SJSA1 (cell line): Measurements from ENCODE around the gene TMEM164. TPM values are rescaled to one million over a fixed set of nuclear protein-coding genes. Genes with fewer than 3 reads are reported as not detected.

Experiments used
- DNase-seq, 2 experiments: peaks; one replicate each; pipeline ENCODE4 v3.0.0-alpha.2; 2015 to 2020; ENCODE audit warnings: low spot score in 2 of 2, low read depth in 1 of 2
- H3K27ac ChIP-seq: fragments of 250-450 bp; sonication (Bioruptor Pico); 2 replicates; pipeline ENCODE4 v1.5.1; 2020; ENCODE audit warnings: mild to moderate bottlenecking, moderate library complexity
- H3K27me3 ChIP-seq: fragments of 250-450 bp; sonication (Bioruptor Pico); replicated peaks from 2 replicates; pipeline ENCODE4 v1.5.1; 2020; ENCODE audit warnings: mild to moderate bottlenecking, moderate library complexity
- H3K36me3 ChIP-seq: fragments of 250-450 bp; sonication (Bioruptor Pico); 2 replicates; pipeline ENCODE4 v1.5.1; 2020; ENCODE audit warnings: mild to moderate bottlenecking
- H3K4me1 ChIP-seq: fragments of 250-450 bp; sonication (Bioruptor Pico); replicated peaks from 2 replicates; pipeline ENCODE4 v1.6.1; 2021; ENCODE audit warnings: mild to moderate bottlenecking
- H3K4me3 ChIP-seq: fragments of 250-450 bp; sonication (Bioruptor Pico); 2 replicates; pipeline ENCODE4 v1.5.1; 2020; ENCODE audit warnings: mild to moderate bottlenecking
- H3K9me3 ChIP-seq: fragments of 250-450 bp; sonication (Bioruptor Pico); replicated peaks from 2 replicates; pipeline ENCODE4 v1.5.1; 2020; ENCODE audit warnings: mild to moderate bottlenecking
- total RNA-seq: library from RNA; depleted of rRNA; stranded (reverse); fragments of >200 nt; shearing (Covaris generic); gene quantifications from 2 replicates; pipeline ENCODE4 v1.2.3, GENCODE V29; 2014

Gene TMEM164
- total RNA-seq, 1 experiment from 2014 or later: 104 TPM

DNA sequence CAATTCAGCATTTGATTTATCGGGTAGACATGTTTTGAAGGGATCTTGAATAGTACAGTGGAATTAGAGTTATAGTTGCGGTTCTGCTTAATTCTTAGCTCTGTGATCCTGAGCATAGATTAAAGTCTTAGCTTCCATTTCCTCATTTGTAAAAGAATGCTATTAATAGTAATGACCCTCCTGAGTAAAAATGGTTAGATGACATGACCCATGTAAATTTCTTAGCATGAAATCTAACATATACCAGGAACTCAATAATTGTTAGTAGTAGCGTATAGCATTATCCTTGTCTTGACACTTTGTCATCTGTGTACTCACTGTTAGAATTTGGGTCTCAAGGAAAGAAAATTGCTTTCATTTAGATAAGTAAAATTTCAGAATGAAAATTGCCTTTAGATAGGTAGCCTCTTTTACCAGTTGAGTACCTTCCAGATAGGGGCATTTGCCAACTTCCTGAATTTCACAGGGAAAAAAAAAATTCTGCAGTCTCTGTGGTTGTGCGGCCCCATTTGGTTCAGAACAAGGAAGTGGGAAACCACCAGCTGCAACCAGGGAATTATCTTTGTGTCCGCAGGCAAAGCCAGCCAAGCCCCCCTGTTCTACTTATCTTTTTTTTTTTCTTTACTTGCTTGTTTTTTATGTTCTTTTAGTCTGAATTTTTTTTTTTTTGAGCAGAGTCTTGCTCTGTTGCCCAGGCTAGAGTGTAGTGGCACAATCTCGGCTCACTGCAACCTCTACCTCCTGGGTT lies 86.9 kb downstream of the TMEM164 start:
- no peak for DNase-seq
- H3K4me1 ChIP-seq: peaks cover 31% of the 10 kb centered on the region
- no peaks in the 10 kb centered on the region for H3K27me3 ChIP-seq
- H3K27ac ChIP-seq: no peak overlapping the region
- no peak overlapping the region for H3K4me3 ChIP-seq
- no peaks in the 10 kb centered on the region for H3K36me3 ChIP-seq
- H3K9me3 ChIP-seq: no peaks in the 10 kb centered on the region

DNA sequence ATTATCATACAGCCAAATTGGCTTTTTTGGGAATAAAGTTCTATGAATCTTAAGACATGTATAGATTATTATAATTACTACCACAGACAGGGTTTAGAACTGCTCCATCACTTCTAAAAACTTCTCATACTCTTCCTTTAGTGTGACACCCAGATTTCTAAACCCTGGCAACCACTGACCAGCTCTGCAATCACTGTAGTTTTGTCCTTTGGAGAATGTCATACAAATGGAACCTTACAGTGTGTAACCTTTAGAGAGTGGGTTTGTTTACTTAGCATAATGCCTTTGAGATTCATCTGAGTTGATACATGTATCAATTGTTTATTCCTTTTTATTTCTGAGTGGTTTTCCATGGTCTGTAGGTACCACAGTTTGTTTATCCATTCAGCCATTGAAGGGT lies 95.0 kb downstream of the TMEM164 start:
- H3K27me3 ChIP-seq: no peaks in the 10 kb centered on the region
- no peak overlapping the region for H3K27ac ChIP-seq
- H3K4me3 ChIP-seq: no peak overlapping the region
- no peaks in the 10 kb centered on the region for H3K9me3 ChIP-seq
- no peaks in the 10 kb centered on the region for H3K36me3 ChIP-seq
- peaks cover 3% of the 10 kb centered on the region; the same call in 1 of the 2 replicates for H3K4me1 ChIP-seq
- peak in 1 of 2 experiments; percentile 17 for DNase-seq

DNA sequence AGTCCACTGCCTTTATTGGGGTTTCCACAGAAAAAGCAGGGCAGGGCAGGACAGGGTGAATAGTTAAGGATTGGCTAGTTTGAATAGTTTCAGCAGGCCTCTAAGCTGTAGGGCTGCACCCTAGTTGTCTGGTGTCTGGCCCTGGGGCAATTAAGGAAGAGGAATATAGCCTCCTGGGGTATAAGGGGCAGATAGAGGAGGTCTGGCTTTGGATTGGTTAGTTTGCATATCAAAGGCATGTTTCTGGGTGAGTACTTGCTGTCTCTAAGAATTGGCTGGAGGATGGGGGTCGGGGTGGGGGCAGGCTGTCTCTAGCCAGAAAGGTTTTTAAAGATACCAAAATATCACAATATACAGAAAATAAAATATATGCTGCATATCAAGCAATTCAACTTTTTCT lies 100.4 kb downstream of the TMEM164 start:
- no peaks in the 10 kb centered on the region for H3K9me3 ChIP-seq
- no peaks in the 10 kb centered on the region for H3K36me3 ChIP-seq
- H3K27me3 ChIP-seq: no peaks in the 10 kb centered on the region
- no peak for DNase-seq
- H3K27ac ChIP-seq: no peak overlapping the region
- no peaks in the 10 kb centered on the region for H3K4me1 ChIP-seq
- H3K4me3 ChIP-seq: no peak overlapping the region

DNA sequence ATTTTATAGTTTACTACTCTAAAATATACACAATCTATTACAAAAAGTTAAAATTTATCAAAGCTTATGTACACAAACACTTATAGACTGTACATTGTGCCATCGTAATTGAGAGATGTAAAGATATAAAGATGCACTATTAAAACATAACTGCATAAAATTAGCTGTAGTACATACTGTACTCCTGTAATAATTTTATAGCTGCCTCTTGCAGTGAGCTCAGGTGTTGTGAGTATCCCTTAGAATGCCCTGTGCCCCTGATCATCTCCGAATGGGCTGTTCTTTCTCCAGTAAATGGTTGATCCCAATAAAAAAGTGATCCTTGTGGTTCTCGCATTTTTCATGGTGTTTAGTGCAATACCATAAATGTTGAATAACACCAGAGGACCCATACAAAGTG lies 101.2 kb downstream of the TMEM164 start:
- no peak overlapping the region for H3K27ac ChIP-seq
- no peaks in the 10 kb centered on the region for H3K36me3 ChIP-seq
- H3K4me3 ChIP-seq: no peak overlapping the region
- H3K4me1 ChIP-seq: 0 out of 2 replicates have a peak, but pooled peaks cover 4% of the 10 kb centered on the region
- H3K27me3 ChIP-seq: no peaks in the 10 kb centered on the region
- no peak for DNase-seq
- H3K9me3 ChIP-seq: no peaks in the 10 kb centered on the region

DNA sequence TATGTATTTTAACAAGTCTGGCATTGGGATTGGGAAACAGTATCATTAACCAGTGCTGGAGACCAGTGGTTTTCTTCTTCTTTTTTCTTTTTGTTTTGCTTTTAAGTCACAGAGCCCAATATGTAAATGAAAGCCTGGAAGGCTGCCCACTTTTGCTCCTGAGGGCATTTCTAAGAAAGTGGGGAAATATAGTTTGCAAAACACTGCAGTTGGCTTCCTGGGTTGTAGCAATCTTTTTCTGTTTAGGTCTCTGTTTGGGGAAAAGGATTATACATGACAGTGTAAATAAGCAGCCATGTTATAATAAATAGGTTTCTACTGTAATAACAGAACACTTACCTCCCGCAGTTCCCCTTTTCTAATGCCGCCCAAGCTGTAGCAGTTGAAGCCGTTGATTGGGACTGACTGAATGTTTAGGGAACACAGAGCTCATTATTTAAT lies 105.5 kb downstream of the TMEM164 start:
- no peaks in the 10 kb centered on the region for H3K9me3 ChIP-seq
- no peak overlapping the region for H3K4me3 ChIP-seq
- no peaks in the 10 kb centered on the region for H3K36me3 ChIP-seq
- DNase-seq: peak in 1 of 2 experiments; percentile 27
- H3K4me1 ChIP-seq: 0 out of 2 replicates have a peak, but pooled peaks cover 4% of the 10 kb centered on the region
- no peak overlapping the region for H3K27ac ChIP-seq
- no peaks in the 10 kb centered on the region for H3K27me3 ChIP-seq

DNA sequence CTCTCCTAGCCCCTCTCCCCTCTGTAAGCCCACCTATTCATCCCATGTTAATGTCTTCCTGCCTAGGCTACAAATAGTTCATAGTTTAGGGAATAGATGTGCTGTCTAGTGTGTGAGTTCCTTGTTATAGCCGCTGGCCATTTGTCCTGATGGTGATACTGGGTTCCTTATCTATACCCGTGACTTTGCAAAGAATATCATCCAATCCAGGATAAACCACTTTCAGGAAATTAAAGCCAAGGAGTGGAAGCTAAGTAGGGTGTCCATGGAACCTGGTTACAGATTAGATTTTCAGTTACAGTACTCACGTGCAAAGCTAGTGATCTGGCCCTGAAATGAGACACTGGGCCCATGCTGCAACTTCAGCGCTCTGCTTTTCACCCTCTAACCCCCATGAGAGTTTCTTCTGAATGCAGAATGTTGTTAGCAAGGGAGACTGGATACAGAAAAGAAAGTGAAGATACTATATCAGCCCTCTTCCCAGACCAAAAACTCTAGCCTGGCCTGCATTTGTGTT lies 111.4 kb downstream of the TMEM164 start:
- no peak overlapping the region for H3K4me3 ChIP-seq
- H3K36me3 ChIP-seq: no peaks in the 10 kb centered on the region
- no peaks in the 10 kb centered on the region for H3K27me3 ChIP-seq
- no peaks in the 10 kb centered on the region for H3K4me1 ChIP-seq
- no peak overlapping the region for H3K27ac ChIP-seq
- DNase-seq: no peak
- H3K9me3 ChIP-seq: no peaks in the 10 kb centered on the region

DNA sequence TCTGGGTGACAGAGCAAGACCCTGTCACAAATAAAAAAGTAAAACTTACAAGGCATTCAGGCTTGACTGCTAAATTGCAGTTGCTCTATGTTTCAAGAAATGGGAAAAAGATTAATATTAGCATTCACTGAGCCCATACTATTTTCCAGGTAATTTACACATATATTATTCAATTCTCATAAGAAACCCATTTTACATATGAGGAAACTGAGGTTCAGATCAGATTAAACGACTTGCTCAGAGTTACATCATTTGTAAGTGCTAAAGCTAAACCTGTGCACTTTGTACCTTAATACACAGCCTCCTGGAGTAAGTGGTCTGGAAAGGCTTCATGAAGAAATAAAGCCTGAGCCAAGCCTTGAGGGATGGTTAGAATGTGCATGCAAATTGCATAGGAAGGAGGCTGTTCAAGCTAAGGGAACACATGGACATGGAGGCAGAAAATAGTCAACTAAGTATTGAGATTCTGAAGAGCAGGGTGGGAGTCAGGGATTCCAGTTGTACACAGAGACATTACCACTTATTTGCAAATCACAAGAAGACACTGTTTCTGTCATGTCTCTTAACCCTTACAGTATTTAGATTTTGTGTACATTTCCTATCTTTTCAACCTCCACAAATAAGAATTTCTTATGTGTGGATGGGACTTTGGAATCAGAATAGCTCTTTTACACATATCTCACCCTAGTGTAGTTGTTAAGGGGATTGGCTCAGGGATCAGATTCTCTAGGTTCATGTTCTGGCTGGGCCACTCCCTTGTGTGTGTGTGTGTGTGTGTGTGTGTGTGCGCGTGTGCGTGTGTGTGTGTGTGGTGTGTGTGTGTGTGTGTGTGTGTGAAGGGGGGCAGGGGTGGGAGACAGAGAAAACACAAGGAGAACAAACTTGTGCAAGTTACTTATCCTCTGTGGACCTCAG lies 113.4 kb downstream of the TMEM164 start:
- Histone ChIP-seq H3K4me3 (no peak overlapping the region), H3K27me3 (no peaks in the 10 kb centered on the region), H3K9me3 (no peaks in the 10 kb centered on the region), H3K27ac (no peak overlapping the region), H3K36me3 (no peaks in the 10 kb centered on the region), H3K4me1 (no peaks in the 10 kb centered on the region)
- no peak for DNase-seq

DNA sequence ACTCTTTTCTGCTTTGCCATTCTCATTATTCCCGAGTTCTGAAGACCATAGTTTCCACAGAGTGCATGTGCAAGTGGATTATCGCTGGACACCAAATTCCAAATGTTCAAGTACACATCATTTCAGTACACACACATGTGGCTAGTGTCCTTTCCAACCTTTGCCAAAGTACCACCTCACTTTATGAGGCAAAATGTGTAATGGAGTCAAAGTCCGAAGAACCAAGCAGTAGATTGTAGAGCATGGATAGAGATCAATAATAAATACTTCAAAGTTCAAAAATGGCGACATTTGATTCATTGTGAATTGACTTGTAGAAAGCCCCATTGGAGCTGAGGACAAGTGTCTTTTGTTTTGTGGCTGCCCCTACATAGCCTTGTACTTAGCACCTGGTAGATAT lies 115.6 kb downstream of the TMEM164 start:
- no peaks in the 10 kb centered on the region for H3K27me3 ChIP-seq
- H3K27ac ChIP-seq: no peak overlapping the region
- no peaks in the 10 kb centered on the region for H3K4me1 ChIP-seq
- H3K4me3 ChIP-seq: no peak overlapping the region
- no peaks in the 10 kb centered on the region for H3K9me3 ChIP-seq
- H3K36me3 ChIP-seq: no peaks in the 10 kb centered on the region
- DNase-seq: no peak

DNA sequence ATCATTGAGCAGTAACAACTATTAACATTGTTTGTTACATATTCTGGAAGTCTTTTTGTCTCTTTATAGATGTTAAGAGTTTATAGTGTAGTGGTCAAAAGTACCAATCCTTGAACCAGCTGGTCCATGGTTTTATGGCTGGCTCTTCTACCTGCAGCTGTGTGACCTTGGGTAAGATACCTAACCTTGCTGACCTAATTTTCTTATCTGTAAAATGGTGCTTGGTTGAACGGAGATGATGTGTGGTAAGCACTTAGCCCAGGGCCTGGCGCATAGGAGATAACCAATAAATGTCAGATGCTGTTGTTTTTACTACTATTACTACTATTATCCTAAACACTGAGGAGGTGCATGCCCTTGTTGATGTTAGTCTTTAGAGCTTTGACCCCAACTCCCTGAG lies 116.6 kb downstream of the TMEM164 start:
- Histone ChIP-seq H3K27ac (no peak overlapping the region), H3K9me3 (no peaks in the 10 kb centered on the region), H3K36me3 (no peaks in the 10 kb centered on the region), H3K4me1 (no peaks in the 10 kb centered on the region), H3K4me3 (no peak overlapping the region), H3K27me3 (no peaks in the 10 kb centered on the region)
- DNase-seq: no peak

DNA sequence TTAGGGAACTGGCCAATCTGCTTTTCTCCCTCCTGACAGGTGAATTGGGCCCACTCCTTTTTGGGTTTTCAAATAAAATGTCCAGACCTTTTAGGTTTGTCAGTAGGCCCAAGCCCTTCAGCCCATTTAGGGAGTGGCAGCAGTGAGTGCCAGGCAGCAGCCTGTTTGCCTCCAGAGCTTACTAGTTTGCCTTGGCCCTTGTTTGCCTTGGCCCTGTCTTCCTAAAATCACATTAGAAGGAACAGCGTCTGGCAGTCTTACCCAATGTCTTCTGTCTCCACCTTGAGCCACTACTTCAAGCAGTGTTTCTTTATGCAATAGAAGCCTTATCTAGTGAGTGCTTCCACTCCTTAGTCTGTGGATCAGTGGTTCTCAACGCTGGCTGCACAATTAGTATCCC lies 117.1 kb downstream of the TMEM164 start:
- no peak overlapping the region for H3K4me3 ChIP-seq
- no peaks in the 10 kb centered on the region for H3K9me3 ChIP-seq
- no peaks in the 10 kb centered on the region for H3K36me3 ChIP-seq
- H3K27me3 ChIP-seq: no peaks in the 10 kb centered on the region
- DNase-seq: no peak
- no peaks in the 10 kb centered on the region for H3K4me1 ChIP-seq
- H3K27ac ChIP-seq: no peak overlapping the region

DNA sequence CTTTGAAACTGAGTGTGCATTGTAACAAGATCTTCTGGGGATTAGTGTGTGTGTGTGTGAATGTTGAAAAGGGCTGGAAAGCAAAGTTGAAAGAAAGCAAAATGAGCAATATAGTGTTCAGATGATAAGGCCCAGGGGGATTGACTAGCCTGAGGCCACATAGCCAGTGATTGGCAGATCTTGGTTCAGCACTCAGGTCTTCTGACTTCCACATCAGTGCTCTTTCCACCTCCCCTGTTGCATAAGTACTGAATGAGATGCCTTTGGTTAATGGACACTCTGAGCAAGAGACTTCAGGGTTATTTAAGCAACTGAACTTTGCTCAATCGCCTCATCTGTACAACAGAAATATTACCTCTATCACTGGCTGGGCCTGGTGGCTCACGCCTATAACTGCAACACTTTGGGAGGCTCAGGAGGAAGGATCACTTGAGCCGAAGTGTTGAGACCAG lies 120.4 kb downstream of the TMEM164 start:
- Histone ChIP-seq H3K4me3 (no peak overlapping the region), H3K36me3 (no peaks in the 10 kb centered on the region), H3K9me3 (no peaks in the 10 kb centered on the region), H3K27ac (no peak overlapping the region), H3K27me3 (no peaks in the 10 kb centered on the region), H3K4me1 (no peaks in the 10 kb centered on the region)
- DNase-seq: no peak

DNA sequence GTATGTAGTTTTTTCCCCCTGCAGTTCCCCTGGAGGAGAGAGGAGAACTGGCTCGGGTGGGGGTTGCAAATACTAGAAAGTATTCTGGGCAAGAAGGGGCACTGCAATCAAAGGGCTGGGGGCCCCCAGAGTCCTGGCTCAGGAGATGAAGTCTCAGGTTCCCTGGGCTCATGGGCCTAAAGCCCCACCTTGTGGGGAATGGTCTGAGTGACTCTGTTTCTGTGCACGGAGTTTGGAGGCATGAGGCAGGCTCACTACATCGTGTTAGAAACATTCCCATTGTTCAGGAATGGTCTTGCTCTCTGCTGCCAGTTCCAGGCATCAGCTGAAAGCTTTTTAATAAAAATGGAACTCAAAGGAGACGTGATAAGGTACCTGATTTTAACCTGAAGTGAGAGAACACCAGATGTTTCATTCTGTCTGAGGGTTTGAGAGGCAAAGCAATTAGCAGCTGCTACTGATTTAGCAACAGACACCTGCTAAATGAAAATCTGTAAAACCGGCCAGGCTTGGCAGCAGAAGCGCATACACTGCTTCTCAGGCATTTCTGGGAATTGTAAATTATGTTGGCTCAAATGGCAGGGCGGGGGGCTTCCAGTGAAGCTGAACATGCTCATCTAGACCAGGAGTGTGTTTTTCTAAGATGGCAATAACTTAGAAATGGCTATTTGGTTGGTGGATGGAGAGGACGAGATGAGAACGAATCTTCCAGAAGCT lies 122.7 kb downstream of the TMEM164 start:
- H3K9me3 ChIP-seq: no peaks in the 10 kb centered on the region
- no peaks in the 10 kb centered on the region for H3K36me3 ChIP-seq
- no peaks in the 10 kb centered on the region for H3K27me3 ChIP-seq
- no peak for DNase-seq
- H3K4me1 ChIP-seq: no peaks in the 10 kb centered on the region
- no peak overlapping the region for H3K27ac ChIP-seq
- H3K4me3 ChIP-seq: no peak overlapping the region

DNA sequence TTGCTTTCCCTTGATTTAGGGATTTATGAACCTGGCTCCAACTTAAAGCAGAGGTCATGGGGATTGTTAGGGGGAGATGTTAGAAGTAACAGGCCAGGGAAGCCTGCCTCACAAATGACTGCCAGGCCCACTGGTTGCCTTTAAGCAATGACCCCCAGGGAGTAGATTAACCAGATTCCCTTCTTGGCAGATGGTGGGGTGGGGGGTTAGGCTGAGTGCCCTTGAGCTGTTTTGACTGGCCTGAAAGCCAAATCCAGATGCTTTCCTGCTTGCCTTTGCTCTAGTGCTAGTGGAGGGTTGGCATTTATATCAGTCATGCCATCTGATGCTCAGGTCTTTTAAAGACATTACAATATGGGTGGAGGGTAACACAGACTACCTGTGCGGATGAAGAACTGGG lies 128.1 kb downstream of the TMEM164 start:
- Histone ChIP-seq H3K36me3 (no peaks in the 10 kb centered on the region), H3K9me3 (no peaks in the 10 kb centered on the region), H3K4me3 (no peak overlapping the region), H3K4me1 (no peaks in the 10 kb centered on the region), H3K27me3 (no peaks in the 10 kb centered on the region), H3K27ac (no peak overlapping the region)
- DNase-seq: no peak
